ENCODE results near the gene ZFR2.
"Not testable (repeated sequence)": the region's sequence is repeated elsewhere in the genome, so short reads cannot be mapped to it uniquely, and the experiment has no call there.

Gene ZFR2

DNA sequence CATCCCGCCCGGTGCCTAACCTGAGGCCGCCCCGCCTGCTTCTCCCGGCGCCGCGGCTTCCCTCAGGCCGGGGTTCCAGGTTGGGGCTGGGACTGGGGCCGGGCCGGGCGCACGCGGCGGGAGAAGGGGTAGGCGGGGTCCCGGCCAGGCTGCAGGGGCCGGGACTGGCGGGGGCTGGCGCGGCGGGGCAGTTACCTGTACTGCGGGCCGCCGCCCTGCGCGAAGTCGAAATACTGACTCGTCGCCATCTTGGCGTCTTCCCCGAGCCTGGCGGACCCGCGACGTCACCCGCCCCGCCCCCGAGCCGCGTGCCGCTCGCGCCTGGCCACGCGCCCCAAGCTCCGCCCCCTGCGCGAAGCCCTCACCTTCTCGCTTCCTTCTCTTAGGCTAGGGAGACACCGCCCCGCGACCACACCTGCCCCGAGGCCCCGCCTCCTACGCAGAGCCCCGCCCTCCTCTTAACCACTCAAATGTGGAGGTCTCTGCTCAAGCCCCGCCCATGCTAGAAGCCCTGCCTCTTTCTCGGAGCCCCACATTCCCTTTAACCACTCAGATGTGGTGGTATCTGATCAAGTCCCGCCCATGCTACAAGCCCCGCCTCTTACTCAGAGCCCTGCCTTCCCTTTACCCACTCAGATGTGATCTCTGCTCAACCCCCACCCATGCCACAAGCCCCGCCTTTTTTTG, at the start of gene ZFR2:
Gene ZFR2 (minus strand): TSS at position 269 of the 687 bp plus-strand sequence. CDS start 21 bp downstream, at position 248.
- DNase-seq (ENCODE audit: insufficient read length, low spot score) (no peak), FAIRE-seq (no peak)

DNA sequence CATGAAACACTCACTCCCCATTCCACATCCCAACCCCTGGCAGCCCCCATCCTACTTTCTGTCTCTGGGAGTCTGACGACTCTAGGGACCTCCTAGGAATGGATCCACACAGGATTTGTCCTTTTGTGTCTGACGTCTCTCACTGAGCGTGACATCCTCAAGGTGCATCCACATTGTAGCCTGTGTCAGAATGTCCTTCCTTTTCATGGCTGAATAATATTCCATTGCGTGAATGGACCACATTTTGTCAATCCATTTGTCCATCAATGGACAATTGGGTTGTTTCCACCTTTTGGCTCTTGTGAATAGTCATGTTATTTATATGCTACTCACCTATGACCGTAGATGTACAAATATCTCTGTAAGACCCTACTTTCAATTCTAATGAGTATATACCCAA, 47.2 kb upstream of the ZFR2 start:
- DNase-seq (ENCODE audit: insufficient read length, low spot score) (no peak), FAIRE-seq (no peak)

DNA sequence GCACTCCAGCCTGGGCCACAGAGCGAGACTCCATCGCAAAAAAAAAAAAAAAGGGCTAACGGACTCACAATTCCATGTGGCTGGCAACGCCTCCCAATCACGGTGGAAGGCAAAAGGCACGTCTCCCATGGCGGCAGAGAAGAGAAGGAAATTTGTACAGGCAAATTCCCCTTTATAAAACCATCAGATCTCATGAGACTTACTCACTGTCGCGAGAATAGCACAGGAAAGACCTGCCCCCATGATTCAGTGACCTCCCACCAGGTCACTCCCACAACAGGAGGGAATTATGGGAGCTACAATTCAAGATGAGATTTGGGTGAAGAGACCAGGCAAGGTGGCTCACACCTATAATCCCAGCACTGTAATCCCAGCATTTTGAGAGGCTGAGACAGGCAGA, 45.4 kb upstream of the ZFR2 start:
- FAIRE-seq (no peak), DNase-seq (ENCODE audit: insufficient read length, low spot score) (no peak)

DNA sequence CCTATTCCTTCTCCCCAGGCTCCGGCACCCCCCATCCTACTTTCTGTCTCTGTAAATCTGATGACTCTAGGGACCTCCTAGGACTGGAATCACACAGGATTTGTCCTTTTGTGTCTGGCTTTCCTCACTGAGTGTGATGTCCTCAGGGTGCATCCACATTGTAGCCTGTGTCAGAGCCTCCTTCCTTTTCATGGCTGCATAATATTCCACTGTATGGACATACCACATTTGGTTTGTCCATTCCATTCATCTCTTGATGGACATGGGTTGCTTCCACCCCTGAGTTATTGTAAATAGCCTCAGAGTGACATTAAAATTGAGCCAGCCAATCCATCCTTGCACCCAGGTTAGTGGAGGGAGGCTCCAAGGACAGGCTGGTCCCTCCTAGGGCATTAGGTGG, 41.3 kb upstream of the ZFR2 start:
- DNase-seq (ENCODE audit: insufficient read length, low spot score) (no peak), FAIRE-seq (no peak)

DNA sequence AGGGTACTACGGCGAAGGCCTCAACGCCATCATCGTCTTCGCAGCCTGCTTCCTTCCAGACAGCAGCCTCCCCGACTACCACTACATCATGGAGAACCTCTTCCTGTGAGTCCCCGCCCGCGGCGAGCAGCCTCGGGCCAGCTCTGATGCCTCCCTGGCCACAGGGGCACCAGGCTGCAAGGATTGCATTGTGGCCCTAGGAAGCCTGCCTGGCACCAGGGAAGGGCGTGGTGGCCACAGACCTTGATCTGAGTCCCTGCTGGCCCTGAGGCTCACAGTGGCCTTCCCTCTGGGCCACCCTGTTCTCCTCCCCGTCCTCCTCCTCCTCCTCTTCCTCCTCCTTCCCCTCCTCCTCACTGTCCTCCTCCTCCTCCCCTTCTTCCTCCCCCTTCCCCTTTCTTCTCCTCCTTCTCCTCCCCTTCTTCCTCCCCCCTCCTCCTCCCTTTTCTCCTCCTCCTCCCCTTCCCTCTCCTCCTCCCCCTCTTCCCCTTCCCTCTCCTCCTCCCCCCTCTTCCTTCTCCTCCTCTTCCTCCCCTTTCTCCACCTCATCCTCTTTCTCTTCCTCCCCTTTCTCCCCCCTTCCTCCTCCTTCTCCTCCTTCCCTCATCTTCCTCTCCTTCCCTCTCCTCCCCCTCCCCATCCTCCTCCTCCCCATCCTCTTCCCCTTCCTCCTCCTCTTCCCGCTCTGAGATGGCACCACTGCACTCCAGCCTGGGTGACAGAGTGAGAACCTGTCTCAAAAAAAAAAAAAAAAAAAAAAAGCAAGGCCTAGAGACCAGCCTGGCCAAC, 39.6 kb upstream of the ZFR2 start:
- no peak for DNase-seq (ENCODE audit: insufficient read length, low spot score)
- FAIRE-seq: no peak

DNA sequence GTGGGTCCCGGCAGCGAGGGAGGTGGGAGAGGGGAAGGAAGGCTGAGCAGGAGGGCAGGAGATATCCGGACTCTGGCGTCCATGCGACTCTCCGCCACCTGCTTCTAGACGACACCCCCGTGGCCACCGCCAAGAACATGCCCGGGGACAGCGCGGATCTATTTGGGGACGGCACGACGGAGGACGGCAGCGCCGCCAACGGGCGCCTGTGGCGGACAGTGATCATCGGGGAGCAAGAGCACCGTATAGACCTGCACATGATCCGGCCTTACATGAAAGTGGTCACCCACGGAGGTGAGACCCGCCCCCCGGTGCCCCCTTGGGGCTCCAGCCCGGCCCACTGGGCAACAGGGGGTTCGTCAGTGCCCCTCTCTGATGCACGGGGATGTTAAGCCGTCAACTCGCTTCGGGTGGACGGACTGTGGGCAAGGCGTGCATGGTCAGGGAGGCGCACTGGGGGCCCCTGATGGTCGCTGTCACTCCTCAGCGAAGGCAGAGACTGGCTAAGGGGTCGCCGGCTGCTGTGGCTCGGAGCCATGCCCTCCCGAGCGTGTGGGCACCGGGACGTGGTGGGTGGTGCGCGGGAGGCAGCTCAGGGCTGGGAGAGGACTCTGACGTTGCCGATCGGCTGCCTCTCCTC, 38.9 kb upstream of the ZFR2 start:
- FAIRE-seq (no peak), DNase-seq (ENCODE audit: insufficient read length, low spot score) (no peak)

DNA sequence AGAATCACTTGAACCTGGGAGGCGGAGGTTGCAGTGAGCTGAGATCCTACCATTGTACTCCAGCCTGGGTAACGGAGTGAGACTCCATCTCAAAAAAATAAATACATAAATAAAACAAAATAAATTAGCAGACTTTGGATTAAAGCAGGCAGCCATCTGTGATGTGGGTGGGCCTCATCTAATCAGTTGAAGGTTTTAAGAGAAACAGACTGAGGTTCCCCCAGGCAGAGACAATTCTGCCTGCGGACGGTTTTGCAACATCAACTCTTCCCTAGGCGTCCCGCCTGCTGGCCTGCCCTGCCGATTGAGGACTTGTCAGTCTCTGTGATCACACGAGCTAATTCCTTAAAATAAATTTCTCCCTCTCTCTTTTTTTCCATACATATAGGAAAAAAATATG, 35.4 kb upstream of the ZFR2 start:
- no peak for DNase-seq (ENCODE audit: insufficient read length, low spot score)
- no peak for FAIRE-seq

DNA sequence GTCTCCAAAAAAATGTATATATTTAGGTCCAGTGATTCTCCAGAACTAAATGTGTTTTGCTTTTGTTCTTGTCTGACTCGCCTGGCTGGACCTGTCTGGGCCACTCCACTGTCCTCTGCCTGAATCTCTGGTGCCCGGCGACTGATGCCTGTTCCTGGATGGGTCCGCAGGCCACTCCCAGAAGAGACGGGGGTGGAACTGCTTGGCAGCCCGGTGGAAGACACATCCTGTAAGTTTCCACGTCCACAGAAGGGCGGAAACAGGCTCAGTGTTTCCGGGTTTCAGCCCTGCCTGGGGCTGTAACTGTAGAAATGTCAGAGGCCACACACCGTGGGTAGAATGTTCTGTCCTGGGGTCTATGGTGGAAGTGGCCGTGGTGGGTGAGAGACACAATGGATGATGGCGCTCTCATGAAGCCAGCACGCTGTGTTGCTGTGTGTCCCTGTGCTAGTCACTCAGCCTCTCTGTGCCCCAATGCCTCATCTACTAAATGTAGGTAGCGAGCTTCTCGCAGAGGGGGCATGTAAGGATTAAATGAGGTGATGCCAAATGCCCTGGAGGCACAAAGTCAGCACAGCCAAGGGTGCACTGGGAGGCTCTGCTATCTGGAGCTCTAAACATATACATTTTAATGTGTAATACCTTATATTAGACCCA, 33.6 kb upstream of the ZFR2 start:
- FAIRE-seq (no peak), DNase-seq (ENCODE audit: insufficient read length, low spot score) (no peak)

DNA sequence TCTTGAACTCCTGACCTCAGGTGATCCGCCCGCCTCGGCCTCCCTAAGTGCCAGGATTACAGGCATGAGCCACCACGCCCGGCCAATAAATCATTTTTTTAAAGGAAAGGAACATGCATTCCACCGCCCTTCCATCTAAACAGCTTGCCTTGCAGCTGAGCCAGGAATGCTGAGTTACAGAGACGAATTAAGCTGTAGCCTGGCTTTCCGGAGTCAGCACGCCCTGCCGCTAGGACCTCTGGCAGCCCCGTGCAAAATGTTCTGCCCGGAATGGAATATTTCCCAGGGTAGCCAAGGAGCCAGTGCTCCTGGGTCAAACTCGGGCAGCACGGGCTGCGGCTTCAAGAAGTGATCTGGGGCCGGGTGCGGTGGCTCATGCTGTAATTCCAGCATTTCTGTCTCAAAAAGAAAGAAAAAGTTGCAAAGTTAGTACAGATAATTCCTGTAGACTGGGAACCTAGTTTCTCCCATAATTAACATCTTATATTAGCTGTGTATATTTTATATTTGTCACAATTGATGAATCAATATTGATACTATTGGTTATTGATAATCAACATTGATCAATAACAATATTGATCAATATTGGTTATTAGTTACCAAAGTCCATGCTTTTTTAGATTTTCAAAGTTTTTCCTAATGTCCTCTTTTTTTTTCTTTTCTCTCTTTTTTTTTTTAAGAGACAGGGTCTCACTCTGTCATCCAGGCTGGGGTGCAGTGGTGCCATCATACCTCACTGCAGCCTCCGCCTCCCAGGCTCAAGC, 30.9 kb upstream of the ZFR2 start:
- no peak for DNase-seq (ENCODE audit: insufficient read length, low spot score)
- FAIRE-seq: no peak

DNA sequence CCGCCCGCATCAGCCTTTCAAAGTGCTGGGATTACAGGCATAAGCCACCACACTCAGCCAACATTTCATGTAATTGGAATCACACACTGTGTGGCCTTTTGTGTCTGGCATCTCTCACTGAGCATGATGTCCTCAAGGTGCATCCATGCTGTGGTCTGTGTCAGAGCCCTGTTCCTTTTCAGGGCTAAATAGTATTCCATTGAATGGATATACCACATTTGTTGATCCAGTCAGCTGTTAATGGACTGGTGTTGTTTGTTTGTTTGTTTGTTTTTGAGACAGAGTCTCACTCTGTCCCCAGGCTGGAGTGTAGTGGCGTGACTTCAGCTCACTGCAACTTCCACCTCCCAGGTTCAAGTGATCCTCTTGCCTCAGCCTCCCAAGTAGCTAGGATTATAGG, 29.6 kb upstream of the ZFR2 start:
- FAIRE-seq: no peak
- DNase-seq (ENCODE audit: insufficient read length, low spot score): no peak

DNA sequence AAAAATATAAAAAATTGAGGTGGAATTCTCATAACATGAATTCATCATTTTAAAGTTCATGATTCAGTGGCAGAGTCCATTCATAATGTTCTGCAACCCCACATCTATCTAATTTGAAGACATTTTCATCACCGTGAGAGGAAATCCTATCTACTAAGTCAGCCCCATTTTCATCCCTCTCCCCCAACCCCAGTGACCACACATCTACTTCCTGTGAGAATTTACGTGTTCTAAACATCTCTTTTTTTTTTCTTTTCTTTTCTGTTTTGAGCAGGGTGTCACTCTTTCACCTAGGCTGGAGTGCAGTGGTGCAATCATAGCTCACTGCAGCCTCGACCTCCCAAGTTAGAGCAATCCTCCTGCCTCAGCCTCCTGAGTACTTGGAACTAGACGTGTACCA, 29.1 kb upstream of the ZFR2 start:
- FAIRE-seq (no peak), DNase-seq (ENCODE audit: insufficient read length, low spot score) (no peak)

DNA sequence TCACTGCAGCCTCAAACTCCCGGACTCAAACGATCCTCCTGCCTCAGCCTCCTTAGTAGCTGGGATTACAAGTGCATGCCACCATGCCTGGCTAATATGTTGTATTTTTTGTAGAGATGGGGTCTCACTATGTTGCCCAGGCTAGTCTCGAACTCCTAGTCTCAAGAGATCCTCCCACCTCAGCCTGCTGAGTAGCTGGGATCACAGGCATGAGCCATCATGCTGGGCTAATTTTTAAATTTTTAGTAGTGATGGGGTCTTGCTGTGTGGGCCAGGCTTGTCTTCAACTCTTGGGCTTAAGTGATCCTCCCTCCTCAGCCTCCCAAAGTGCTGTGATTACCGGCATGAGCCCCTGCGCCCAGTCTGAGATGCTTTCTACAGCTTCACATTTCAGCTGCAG, 26.9 kb upstream of the ZFR2 start:
- no peak for FAIRE-seq
- DNase-seq (ENCODE audit: insufficient read length, low spot score): no peak

DNA sequence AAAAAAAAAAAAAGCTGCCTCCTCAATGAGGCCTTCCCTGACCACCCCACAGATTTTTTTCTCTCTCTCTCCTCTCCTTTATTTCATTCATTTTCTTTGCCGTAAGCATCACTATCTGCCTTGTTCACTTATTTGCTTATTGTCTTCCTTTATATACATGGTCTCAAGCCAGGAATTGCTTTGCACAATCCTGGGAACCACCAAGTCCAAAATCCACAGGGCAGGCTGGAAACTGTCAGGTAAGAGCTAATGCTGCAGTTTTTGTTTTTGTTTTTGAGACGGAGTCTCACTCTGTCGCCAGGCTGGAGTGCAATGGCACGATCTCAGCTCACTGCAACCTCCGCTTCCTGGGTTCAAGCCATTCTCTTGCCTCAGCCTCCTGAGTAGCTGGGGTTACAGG, 26.1 kb upstream of the ZFR2 start:
- not testable (repeated sequence) for FAIRE-seq; DNase-seq (ENCODE audit: insufficient read length, low spot score)

DNA sequence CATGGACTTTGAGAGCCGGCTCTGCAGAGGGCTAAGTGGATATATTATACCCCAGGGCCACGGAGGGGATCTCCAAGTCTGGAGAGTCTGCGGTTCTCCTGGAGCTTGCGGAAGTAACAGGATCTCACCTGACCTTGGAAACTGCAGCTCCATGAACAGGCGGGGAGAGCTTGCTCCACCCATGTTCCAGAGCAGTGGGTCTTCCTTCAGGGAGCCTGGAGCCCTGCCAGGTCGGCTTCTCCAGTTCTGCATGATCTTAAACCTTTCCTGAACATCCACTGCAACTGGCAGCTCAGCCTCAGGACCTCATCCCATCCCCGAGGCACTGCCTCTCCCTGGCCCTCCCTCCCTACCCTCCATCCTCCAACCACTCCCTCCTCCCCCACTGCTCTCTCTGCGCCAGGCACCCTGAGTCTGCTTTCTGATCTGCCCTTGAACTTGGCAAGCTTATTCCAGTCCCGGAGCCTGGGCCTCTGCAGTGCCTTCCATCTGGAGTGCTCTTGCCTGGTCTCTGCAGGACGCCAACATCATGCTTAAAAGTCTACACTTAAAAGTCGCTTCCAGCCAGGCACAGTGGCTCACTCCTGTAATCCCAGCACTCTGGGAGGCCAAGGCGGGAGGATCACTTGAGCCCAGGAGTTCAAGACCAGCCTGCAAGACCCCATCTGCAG, 24.8 kb upstream of the ZFR2 start:
- FAIRE-seq: no peak
- DNase-seq (ENCODE audit: insufficient read length, low spot score): no peak

DNA sequence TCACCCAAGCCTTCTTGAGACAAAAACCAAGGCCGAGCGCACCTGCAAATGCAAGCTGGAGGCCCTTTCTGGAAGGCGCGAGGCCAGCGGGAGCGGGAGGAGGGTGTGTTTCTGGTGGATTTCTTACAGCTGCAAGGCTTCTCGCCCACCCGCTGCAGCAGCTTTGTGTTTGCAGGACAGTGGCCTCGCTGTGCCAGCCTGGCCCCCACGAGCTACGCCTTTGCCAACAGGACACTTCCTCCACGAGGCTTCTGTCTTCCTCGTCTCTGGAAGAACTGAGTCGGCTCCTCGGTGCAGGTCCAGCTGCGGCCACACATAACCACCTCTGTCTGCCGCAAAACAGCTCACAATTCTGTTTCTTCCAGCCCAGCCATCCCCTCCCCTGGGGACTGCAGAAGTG, 21.8 kb upstream of the ZFR2 start:
- DNase-seq (ENCODE audit: insufficient read length, low spot score) (no peak), FAIRE-seq (no peak)

DNA sequence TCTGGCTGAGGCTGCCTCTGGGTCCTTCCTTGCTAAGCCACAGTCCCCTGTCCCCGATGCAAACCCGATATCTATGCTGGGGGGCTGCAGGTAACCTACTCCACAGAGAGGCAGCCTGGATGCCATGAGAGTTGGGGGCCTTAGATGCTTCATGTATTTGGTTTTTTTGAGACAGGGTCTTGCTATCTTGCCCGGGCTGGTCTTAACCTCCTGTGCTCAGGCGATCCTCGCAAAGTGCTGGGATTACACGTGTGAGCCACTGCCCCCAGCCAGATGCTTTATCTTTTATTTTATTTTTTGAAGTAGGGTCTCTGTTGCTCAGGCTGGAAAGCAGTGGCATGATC, 13.2 kb upstream of the ZFR2 start:
- DNase-seq (ENCODE audit: insufficient read length, low spot score) (no peak), FAIRE-seq (no peak)

DNA sequence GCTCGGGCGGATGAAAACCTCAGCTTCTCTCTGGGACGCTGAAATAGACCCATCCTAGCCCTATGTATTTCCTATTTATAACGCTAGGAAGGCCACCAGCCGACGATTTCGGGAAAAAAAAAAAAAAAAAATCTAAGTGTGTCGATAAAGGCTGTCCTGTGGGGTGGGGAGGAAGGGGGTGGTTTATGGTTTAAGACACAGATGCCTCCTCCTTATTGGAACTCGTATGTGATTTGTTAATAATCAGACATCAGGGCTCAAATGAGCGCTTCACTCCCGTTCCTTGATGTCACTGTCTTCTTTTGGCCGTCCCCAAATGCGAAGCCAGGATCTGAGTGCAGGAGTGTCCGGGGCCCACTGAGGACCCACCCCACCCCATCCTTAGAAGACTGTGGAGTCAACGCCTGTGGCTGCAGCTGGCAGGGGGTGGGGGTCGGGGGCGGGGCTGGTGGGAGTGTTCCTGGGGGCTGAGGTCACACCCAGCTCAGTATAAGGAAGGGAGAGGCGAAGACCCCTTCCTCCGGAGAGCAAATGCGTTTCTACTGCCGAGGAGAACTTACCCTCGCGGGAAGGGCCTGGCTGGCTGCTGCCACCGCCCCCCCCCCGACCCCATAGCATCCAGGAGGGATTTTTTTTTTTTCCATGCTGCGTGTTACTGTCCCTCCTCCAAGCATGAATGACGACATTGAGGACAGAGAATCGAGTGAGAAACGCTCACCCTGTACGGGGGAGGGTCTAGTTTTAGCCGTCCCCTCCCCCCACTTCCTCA, 12.6 kb upstream of the ZFR2 start:
- FAIRE-seq: no peak

DNA sequence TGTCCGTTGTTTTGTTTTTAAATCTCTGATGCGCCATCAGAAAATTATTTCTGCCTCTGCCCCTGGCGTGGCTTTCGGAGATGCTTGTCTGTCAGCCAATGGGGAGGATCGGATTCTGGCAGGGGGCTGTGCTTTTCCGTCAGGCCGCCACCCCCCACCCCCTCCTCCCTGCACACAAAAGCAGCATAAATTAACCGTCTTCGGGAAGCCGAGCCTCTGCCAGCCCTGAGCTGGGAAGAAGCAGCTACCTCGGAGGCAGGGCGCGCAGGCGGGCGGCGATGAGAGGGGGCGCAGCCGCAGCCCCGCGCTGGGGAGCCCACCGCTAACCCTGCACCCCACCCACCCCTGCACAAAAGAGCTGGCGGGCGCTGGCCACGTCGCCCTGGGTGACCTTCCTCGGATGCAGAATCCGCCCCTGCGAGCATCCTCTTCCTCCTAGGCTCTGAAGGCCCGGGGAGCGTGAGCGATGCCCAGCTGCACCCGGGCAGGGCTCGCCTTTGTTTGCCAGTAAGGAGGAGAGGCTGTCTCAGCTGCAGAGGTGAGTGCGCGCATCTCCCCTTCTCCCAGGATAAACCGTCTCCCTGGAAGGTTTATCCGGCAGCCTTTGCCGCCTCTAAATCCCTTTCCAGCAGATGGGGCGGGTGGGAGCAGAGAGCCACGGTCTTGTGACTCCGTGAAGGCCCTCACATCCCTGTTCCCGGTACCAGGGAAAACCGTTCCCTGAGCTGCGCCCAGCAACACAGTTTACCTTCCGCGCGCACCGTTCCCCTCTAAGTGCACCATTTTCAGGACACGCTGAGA, 11.8 kb upstream of the ZFR2 start, which contains the start of gene ATCAY:
Gene ATCAY (plus strand): TSS at position 215 of the 801 bp plus-strand sequence. CDS start 5,083 bp downstream, outside the sequence.
- FAIRE-seq (no peak), DNase-seq (ENCODE audit: insufficient read length, low spot score) (no peak)

More for the DNA sequence above, 12.6 kb upstream of the ZFR2 start:
- DNase-seq (ENCODE audit: insufficient read length, low spot score): no peak

All from GM19239 (cell line).